Endothelial cell of umbilical vein (primary cell): ENCODE measurements around the gene LMAN1L.

Experiments
- EZH2 ChIP-seq: IDR thresholded peaks from 2 replicates; pipeline ENCODE4 v1.6.1; 2012; ENCODE audit warnings: borderline replicate concordance, low read depth, mild to moderate bottlenecking, moderate library complexity, low read length, inconsistent platforms; ENCODE audit not compliant: severe bottlenecking
- JUN ChIP-seq: IDR thresholded peaks from 2 replicates; pipeline ENCODE4 v1.6.1; 2011; ENCODE audit warnings: borderline replicate concordance, low read depth; ENCODE audit not compliant: insufficient read length, insufficient read depth
- MAX ChIP-seq: IDR thresholded peaks from 2 replicates; pipeline ENCODE4 v1.6.1; 2011; ENCODE audit not compliant: insufficient read depth, insufficient read length
- MYC ChIP-seq: IDR thresholded peaks from one replicate; pipeline ENCODE4 v1.6.1; 2011; ENCODE audit warnings: mild to moderate bottlenecking, low read depth, low read length
- POLR2A ChIP-seq: IDR thresholded peaks from 2 replicates; pipeline ENCODE4 v1.6.1; 2012; ENCODE audit warnings: low read depth, mild to moderate bottlenecking, control low read depth, low read length
- POLR2AphosphoS5 ChIP-seq: IDR thresholded peaks from 2 replicates; pipeline ENCODE4 v1.6.1; 2012; ENCODE audit warnings: low read depth, mild to moderate bottlenecking, control low read depth, low read length, moderate library complexity; ENCODE audit not compliant: insufficient read depth
- TF ChIP-seq, protein P1 (sequence below), 2 donors: IDR thresholded peaks; 1 replicate in 1 of 2; 2 replicates in 1 of 2; pipeline ENCODE4 v1.5.1; 2011; ENCODE audit warnings: low read length in 2 of 2, mild to moderate bottlenecking in 2 of 2, moderate library complexity in 2 of 2, control low read depth in 1 of 2, inconsistent platforms in 1 of 2, low read depth in 1 of 2; ENCODE audit not compliant: insufficient read depth in 1 of 2; ENCODE audit errors: extremely low read depth in 1 of 2

DNA sequence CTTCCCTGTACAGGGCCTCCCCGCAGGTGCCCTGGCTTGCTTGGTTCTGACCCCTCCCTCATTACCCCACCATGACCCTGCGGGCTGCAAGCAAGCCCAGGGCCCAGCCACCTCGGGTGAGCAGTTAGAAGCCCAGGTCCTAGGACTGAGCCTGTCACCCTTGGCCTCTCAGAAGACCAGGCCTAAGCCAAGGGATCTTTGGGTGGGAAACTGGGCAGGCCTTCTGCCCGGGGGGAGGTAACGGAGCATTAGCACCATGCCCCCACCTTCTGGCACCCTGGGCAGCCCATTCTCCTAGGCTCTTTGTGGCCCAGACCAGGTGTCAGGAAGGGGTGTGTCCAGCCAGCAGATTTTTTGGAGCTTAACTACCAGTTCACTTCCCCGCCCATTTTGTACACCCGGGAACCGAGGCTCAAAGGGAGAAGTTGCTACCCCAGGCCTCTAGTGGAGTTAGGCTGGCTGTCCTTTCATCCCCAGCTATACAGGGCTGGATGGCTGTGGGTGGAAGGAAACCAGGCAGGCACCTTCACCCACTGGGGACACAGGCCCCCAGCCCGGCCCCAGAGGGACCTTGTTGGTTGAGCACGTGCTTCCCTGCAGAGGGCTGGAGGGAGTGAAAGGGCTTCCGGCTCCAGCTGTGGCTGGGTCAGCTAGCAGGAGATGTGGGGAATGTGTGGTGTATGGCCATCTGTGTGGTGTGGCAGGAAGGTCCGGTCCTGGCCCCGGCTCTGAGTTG is 29.4 kb upstream of the LMAN1L start:
- TF ChIP-seq, protein P1, sequence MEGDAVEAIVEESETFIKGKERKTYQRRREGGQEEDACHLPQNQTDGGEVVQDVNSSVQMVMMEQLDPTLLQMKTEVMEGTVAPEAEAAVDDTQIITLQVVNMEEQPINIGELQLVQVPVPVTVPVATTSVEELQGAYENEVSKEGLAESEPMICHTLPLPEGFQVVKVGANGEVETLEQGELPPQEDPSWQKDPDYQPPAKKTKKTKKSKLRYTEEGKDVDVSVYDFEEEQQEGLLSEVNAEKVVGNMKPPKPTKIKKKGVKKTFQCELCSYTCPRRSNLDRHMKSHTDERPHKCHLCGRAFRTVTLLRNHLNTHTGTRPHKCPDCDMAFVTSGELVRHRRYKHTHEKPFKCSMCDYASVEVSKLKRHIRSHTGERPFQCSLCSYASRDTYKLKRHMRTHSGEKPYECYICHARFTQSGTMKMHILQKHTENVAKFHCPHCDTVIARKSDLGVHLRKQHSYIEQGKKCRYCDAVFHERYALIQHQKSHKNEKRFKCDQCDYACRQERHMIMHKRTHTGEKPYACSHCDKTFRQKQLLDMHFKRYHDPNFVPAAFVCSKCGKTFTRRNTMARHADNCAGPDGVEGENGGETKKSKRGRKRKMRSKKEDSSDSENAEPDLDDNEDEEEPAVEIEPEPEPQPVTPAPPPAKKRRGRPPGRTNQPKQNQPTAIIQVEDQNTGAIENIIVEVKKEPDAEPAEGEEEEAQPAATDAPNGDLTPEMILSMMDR (IDR thresholded peaks at IDR 0.05; ENCODE audit: extremely low read depth in 1 of 2, insufficient read depth in 1 of 2, low read depth in 1 of 2, low read length in 2 of 2): no peak
- TF ChIP-seq POLR2A (no peak), EZH2 (no peak), POLR2AphosphoS5 (no peak), MYC (peak; percentile 61), JUN (no peak), MAX (peak; percentile 80)
